Activated CD8-positive, alpha-beta memory T cell treated with anti-CD3 and anti-CD28 coated beads for 24 hours (primary cell): ENCODE results near the gene TMEM33.
"Not testable (repeated sequence)": the region's sequence is repeated elsewhere in the genome, so short reads cannot be mapped to it uniquely, and the experiment has no call there.

Experiments
- DNase-seq: peaks from one replicate; pipeline ENCODE4 v3.0.0-alpha.2; 2020

TMEM33 gene

GRCh38 chr4:41934901-41935651, at the start of gene TMEM33:
TMEM33 (plus strand) TSS chr4:41935429; CDS start chr4:41935485, 56 bp downstream.
- peak; percentile 90 for DNase-seq

GRCh38 chr4:41885456-41885855, 49.8 kb upstream of the TMEM33 start:
- DNase-seq: no peak

GRCh38 chr4:41887277-41887676, 48.0 kb upstream of the TMEM33 start:
- no peak for DNase-seq

GRCh38 chr4:41887821-41888686, 47.2 kb upstream of the TMEM33 start:
- no peak for DNase-seq

- DNase-seq: no peak
Measured at GRCh38 chr4:41888687-41889074, 46.5 kb upstream of the TMEM33 start.

- DNase-seq: no peak
Measured at GRCh38 chr4:41889317-41889716, 45.9 kb upstream of the TMEM33 start.

GRCh38 chr4:41890085-41890484, 45.1 kb upstream of the TMEM33 start:
- no peak for DNase-seq

- no peak for DNase-seq
Measured at GRCh38 chr4:41896648-41897047, 38.6 kb upstream of the TMEM33 start.

GRCh38 chr4:41897698-41898097, 37.5 kb upstream of the TMEM33 start:
- DNase-seq: no peak

GRCh38 chr4:41909136-41909535, 26.1 kb upstream of the TMEM33 start:
- DNase-seq: not testable (repeated sequence)

- DNase-seq: no peak
Measured at GRCh38 chr4:41912546-41912945, 22.7 kb upstream of the TMEM33 start.

- no peak for DNase-seq
Measured at GRCh38 chr4:41913509-41913908, 21.7 kb upstream of the TMEM33 start.

GRCh38 chr4:41918278-41918677, 17.0 kb upstream of the TMEM33 start:
- DNase-seq: no peak

GRCh38 chr4:41920416-41920815, 14.8 kb upstream of the TMEM33 start:
- DNase-seq: not testable (repeated sequence)

GRCh38 chr4:41921476-41921875, 13.8 kb upstream of the TMEM33 start:
- no peak for DNase-seq

GRCh38 chr4:41927796-41928499, 7.3 kb upstream of the TMEM33 start:
- no peak for DNase-seq

- no peak for DNase-seq
Measured at GRCh38 chr4:41930139-41930831, 4.9 kb upstream of the TMEM33 start.

- DNase-seq: no peak
Measured at GRCh38 chr4:41932988-41933387, 2.2 kb upstream of the TMEM33 start.

- no peak for DNase-seq
Measured at GRCh38 chr4:41933997-41934503, 1.2 kb upstream of the TMEM33 start.

GRCh38 chr4:41934514-41934900, 722 bp upstream of the TMEM33 start:
- no peak for DNase-seq

- DNase-seq: no peak
Measured at GRCh38 chr4:41935652-41936021, 408 bp downstream of the TMEM33 start.

GRCh38 chr4:41939016-41939626, 3.9 kb downstream of the TMEM33 start:
- DNase-seq: no peak
